T-helper 1 cell (primary cell): ENCODE measurements around the gene CHST15.
"Not testable (repeated sequence)": the region's sequence is repeated elsewhere in the genome, so short reads cannot be mapped to it uniquely, and the experiment has no call there.

Source experiments
- DNase-seq, 5 donors: peaks; one replicate each; pipeline ENCODE4 v3.0.0-alpha.2; 2012 to 2020

CHST15 gene

DNA sequence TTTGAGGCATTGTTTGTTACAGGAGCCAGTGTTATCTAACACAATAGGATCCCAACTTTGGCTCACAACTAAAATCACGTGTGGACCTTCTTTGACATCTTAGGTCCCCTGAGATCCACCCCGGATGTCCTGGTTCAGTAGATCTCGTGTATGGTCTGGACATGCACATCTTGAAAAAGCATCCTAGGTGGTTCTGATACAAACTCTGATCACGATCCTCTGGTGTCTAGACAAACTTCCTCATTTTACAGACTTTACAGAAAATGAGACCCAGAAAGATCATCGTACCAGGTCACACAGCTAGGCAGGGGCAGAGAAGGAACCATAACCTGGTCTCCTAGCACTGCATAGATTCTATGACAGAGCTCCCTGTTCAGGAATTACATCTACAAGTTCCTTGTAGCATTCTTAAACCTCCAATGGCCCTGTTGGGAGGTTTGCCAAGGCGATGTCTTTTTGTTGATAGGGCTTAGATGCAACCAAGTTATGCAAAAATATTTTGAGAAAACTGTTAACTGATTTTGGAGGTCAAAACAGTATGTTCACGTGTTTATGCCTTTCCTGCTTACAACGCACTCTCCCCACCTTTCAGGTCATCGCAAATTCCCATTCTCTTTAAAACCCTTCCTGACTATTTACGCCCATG, 30.8 kb upstream of the CHST15 start:
- DNase-seq, result no peak

DNA sequence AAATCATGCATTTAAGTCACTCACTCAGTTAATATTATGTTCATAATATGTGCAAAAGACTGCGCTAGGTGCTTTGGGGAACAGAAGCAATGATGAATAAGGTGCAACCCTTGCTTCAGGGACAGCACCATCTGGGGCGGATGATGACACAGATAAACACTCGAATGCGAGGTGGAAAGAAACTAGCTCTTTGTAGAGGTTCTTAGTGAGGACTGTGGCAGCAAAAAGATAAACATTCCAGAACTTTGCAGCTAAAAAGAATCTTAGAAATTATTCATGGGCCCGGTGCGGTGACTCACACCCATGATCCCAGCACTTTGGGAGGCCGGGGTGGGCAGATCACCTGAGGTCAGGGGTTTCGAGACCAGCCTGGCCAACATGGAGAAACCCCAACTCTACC, 29.8 kb upstream of the CHST15 start:
- DNase-seq, result no peak

DNA sequence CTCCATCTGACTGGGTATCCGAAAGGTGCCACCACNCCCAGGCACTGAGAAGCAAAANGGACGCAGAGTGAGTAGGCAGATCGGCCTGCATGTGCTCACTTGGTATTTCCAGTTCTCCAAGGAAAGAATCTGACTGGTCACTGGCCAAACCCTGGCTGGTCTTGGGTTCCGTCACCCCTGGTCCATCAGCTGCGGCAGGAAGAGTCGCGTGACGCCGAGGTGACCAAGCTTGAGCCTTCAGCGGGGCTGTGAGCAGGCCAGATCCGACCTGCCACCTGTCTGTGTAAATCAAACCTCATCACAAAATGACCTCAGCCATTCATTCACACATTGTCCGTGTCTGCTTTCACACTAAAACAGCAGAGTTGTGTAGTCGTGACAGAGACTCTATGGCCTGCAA, 28.8 kb upstream of the CHST15 start:
- no peak for DNase-seq

DNA sequence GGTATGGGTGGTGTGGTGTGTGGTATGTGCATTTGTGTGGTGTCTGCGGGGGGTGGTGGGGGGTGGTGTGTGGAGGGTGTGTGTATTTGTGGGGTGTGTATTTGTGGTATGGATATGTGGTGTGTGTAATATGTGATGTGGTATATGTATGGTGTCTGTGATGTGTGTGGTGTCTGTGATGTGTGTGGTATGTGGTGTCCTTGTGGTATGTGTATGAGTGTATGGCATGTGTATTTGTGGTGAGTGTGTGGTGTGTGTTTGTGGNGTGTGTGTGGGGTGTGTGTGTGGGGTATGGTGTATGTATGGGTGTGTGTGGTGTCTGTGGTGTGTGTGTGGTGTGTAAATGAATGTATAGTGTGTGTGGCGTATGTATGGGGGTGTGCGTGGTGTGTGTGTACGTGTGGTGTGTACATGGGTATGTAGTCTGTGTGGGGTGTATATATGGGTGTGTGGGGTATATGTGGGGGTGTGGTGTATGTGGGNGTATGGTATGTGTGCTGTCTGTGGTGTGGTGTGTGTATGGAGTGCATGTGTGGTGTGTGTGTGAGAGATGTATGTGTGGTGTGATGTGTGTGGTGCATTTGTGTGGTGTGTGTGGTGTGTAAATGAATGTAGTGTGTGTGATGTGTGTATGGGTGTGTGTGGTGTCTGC, 27.1 kb upstream of the CHST15 start:
- no peak for DNase-seq

DNA sequence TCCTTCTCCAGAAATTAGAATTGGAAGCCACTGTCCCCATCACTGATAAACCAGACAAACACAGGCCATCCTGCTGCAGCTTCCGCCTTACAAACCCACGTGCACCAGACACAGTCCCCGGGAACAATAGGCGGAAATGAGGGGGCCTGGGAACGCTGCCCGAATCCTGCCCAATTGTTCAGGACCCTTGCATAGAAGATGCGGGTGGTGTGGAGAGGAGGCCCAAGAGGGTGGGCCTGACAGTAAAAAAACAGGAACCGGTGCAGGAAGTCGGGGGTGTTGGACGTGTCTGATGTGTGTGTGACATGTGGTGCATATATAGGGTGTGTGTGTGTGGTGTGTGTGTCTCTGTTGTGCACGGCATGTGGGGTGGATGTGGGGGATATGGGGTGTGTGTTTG, 26.5 kb upstream of the CHST15 start:
- DNase-seq, result no peak

DNA sequence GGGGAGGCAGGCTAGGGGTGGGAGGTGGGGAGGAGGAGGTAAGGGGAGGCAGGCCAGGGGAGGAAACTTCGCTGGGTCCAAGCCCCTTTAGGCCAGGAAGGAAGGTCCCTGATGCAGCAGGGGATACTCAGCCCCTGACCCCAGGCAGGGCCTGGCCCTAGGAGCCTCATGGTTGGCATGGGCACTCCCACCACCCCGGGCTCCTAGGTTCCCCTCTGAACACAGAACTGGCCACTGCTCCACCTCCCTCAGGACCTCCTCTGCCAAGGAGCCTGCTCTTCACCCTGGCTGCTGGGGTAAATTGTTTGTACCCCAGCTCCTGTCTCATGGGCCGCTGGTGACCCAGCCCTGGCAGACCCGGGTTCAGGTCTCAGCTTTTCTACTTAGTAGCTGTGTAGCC, 25.8 kb upstream of the CHST15 start:
- no peak for DNase-seq

DNA sequence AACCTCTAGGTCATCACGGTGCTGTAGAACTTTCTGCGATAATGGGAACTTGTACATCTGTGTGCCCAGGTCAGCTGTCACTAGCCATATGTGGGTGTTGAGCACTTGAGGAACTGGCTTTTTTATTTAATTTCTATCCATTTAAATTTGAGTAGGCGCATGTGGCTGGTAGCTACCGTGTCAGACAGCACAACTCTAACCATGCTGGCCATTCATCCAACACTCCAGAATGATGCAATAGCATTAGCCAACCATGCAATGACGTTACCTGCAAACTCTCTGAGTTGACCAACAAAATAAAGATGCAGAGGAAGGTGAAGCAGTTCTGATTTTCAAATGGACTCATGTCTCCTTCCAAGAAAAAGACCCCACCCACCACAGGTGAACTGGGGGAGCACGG, 24.4 kb upstream of the CHST15 start:
- DNase-seq, result no peak

DNA sequence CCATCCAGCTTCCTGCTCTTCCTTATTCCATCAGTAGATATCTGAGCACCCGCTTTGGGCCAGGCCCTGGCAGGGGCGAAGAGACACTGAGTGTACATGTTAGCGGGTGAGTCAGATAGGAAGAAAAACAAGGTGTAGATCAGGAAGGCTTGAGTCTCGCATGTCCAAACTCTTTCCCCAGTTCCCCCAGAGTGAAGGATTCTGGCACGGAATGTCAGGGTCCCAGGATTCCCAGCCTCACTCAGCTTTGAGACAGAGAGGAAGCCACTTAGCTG, 24.1 kb upstream of the CHST15 start:
- no peak for DNase-seq

DNA sequence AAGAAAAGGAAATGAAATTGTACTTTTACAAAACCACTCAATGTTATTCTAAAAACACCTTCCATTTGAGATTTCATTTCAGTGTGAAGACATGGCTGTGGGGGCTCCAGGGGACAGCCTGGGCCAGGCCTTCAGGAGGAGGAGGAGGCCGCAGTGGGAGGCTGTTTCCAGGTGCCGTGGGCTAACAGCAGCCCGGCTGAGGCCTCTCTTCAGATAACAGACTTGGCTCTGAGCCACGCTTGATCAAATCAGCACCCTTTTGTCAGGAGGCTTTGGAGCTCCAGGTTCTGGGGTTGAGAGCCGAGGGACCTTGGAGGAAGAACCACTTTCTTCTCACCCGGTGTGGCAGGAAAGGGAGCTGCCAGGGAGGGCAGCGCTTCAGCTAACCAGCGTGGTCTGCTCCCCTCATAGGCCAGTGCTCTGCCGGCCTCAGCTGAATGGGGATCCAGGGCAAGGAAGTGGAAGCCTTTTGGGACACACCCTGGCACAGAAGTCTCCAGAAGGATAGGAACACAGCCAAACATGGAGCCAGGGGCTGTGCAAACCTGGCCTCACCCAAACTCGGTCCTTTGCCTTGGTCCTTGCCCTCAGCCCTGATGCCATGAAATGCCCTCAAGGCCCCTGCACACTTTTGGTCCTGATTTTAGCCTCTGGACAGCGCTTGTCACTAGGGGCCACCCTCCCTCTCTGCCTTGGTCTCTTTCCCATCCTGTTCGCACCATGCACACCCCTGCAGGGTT, 23.5 kb upstream of the CHST15 start:
- no peak for DNase-seq

DNA sequence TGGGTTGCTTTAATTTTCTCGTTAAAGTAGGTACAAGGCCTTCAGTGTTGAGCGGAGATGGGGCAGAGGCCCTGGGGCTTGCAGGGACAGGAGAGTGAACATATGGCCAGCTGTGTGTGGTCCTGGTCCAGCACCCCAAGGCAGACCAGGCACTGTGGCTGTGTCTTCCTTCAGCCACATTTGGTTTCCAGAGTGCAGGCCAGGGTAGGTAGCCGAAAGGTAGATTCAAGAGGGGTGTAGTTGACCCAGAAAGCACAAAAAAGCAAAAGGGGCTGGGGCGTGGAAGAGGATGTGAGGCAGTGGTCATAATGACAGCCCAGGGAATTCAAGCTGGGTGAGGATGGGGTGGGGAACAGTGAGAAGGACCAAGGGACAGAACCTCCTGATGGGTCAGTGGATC, 21.3 kb upstream of the CHST15 start:
- no peak for DNase-seq

DNA sequence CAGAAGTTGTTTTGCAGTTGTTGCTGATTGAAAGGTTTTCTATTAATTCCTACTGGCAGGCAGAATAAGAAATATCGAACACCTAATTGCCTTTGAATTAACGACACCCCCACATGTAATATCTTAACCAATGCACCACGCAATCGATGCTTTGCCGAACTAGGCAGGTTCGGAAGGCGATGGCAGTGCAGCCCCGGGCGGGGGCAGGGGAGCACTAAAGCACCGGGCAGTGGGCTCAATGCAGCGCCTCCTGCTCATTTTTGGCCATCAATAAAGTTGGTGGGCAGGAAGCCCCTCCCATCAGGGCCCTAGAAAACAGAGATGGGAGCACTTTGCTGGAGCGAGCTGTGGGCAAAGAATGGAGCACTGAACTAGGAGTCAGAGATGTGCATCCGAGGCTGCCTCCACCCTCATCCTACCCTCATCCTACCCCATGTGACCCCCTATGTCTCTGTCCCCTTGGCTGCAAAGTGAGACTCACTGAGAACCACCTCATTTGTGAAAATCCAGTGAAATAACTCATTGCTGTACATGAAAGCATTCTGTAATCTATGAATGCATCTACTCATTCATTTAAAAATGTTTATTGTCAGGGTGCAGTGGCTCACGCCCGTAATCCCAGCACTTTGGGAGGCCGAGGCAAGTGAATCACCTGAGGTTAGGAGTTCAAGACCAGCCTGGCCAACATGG, 19.6 kb upstream of the CHST15 start:
- DNase-seq, result no peak

DNA sequence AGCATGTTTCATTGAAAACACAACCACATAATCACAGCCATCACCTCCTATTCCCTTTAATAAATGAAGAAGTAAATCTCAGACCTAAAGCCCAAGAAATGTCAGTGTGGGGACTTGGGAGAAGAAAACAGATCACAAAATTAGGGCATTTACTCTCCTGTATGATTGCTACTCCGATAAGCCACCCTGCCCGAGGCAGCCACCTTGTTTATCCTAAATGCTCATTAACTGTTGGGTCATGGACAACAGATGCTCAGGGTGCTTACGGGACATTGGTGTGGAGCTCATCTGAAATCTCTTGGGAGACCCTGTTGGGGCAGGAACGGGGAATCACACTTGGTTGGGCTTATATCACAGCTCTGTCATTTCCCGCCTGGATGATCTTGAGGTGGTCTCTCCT, 17.5 kb upstream of the CHST15 start:
- DNase-seq, result no peak

DNA sequence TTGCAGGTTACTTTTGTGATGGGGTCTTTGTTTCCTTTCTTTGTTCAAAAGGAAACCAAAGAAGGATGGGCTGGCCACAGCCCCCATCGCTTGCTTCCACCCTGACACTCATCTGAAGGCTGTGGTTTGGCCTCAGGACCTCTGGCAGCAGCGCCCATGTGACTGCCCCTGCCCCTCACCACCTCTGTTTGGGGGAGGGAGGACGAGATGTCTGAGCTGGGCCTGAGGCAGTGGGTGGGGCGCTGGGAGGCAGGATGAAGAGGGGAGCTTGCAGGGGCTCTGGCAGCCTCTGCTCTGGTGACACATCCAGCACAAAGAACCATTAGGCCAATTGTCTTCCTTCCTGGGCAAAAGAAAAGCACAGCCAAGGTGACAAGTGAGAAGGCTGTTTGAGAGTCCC, 15.9 kb upstream of the CHST15 start:
- DNase-seq, result no peak

DNA sequence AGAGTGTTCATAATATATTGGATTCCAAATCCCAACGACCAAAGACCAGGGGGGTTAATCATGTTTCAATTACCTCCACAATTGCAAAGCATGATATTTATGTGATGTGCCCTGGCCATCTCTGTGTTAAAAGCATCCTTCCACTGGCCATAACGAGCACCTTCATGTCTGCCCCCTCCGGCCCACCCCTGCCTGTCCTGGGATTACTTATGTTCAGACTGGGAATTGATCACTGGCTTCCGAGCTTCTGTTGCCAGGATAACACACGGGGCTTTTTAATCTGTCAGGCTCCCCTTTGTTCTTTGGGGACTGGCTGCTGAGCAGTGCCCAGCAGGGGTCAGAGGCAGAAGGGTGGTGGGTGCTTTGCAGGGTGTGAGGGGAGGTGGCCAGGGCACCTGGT, 13.7 kb upstream of the CHST15 start:
- no peak for DNase-seq

DNA sequence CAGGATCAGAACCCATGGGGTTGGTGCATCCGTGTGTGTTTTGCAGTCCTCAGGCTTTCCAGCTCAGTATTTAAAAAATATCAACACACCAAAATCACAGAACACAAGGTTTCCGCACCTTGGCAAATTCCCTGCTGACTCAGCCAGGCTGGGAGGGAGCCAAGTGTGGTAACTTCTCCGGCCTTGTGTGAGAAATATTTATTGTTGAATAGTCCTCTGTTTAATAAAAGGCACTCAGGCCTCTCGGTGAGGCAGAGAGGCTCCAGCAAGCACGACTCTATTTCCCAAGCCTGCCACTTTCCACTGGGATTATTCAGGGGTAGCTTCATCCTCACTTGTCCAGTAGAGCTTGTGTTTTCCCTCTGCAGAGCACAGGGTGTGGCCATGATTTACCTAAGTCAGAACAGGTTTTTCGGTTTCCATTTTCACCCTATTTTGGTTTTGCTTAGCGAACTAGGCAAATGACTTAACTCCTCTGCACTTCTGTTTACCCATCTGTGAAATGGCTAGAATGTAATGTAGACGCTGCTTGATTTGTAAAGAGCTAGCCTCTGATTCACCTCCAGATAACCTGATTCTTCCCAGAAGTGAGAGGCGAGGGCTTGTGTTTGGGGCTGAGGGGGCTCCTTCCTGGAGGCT, 13.0 kb upstream of the CHST15 start:
- DNase-seq, result no peak

DNA sequence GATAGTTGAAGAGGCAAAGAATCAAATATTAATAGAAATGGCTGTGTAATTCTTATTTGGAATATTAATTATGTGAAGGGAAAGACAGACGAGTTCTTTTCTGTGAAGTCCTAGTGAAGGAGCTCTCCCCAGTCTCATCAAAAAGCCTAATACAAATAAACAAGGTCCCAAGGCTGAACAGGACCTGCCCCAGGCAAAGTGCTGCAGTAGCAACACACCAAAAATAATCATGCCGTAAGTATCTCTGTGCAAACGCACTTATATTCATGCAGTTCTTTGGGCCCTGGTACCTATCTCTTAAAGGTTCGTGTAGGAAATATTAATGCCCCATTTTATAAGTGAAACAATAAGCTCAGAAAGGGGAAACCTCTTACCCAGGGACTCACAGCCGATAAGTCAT, 12.2 kb upstream of the CHST15 start:
- no peak for DNase-seq

DNA sequence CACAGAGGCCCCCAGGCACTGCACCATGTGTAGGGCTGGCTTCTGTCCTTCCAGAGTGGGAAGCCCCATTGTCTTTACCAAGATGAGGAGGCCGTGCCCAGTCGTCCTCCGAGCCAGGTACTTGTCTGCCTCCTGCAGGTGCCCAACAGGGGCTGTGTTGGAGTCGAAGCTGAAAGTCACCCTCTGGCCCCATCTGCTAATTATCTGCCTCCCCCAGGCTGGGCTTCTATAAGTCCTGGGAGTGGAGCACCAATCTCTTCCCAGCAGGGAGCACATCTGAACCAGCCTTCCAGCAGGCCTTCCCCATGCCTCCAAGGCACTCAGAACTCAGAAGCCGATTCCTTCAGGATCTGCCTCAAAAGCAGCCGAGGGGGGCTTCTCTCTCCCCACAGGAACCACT, 11.6 kb upstream of the CHST15 start:
- DNase-seq, result no peak

DNA sequence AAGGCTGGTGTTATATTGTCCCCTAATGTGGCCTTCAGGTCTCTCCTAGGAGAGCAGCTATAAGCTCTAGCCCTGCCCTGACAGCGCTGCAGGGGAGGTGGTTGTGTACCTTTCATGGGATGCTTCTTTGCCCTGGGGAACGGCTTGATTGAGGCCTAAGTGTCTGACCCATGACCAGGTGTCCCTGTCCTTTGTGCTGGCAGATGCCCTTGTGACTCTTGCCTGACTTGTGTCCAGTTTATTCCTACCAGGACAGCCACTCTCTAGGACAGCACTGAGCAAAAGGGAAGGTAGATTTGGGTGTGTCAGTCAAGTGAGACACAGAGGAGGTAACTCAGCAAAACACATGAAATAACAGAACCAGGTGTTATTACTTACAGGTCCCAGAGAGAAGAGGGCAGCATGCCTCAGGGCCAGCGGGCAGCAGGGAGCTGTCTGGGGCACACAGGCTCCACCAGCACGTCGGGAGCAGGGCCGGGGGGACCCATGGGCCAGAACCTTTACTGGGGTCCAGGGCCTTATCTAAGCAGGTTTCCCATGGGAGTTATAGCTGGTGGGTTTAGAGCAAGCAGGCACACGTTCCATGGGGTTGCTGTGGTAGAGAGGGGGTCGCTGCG, 10.7 kb upstream of the CHST15 start:
- no peak for DNase-seq

DNA sequence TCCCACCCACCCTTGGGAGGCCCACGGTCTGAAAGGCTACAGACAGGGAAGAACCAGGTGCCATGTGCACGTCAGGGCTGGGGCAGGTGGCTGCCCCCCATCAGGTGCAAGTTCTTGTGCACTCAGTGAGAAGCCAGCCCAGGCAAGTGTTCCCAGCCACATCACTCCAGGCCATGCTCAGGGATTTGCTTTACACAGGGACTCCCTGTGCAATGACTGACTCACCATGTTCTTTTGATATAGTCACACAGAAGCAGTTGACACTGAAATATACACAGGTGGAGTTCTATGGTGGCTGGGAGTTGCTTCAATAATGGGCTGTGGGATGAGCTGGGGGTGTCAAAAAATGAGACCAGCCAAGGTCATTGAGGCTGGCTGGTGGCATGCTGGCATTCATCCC, 8.0 kb upstream of the CHST15 start:
- no peak for DNase-seq

DNA sequence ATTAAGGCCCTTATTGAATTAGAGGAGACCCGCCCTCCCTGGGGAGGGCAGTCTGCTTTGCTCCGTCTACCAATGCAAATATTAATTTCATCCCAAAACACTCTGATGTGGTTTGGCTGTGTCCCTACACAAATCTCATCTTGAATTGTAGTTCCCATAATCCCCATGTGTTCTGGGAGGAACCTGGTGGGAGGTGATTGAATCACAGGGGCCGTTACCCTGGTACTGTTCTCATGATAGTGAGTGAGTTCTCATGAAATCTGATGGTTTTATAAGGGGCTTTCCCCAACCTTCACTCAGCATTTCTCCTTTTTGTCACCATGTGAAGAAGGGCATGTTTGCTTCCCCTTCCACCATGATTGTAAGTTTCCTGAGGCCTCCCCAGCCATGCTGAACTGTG, 7.3 kb upstream of the CHST15 start:
- not testable (repeated sequence) for DNase-seq

DNA sequence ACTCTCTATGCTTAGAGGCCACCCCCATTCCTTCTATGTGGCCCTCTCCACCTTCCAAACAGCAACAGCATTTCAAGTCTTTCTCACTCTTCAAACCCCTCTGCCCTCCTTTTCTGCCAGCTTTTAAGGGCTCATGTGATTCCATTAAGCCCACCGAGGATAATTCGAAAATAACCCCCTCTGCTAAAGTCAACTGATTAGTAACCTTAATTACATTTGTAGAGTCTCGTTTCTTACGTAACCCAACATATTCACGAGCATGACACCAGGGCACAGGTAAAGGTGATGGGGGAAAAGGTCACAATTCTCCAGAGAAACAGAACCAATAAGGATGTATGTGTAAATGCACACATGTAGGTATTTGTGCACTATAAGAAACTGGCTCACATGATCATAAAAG, 6.7 kb upstream of the CHST15 start:
- no peak for DNase-seq

DNA sequence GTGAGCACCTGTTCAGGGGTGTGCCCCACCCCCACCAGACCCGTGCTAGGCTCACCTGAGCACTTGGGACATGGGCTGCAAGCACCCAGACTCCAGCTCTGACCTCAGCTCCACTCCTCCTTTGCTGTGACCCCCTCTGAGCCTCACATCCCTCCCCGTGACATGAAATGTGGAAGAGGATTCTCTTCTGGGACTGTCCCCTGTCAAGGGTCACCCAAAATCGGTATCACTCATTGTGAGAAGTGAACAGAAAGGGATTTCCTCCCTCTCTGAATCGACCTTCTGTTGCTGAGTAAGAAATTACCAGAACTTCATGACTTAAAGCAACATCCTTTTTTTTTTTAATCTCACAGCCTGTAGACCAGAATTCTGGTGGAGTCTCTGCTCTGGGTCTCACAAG, 6.2 kb upstream of the CHST15 start:
- DNase-seq, result no peak

DNA sequence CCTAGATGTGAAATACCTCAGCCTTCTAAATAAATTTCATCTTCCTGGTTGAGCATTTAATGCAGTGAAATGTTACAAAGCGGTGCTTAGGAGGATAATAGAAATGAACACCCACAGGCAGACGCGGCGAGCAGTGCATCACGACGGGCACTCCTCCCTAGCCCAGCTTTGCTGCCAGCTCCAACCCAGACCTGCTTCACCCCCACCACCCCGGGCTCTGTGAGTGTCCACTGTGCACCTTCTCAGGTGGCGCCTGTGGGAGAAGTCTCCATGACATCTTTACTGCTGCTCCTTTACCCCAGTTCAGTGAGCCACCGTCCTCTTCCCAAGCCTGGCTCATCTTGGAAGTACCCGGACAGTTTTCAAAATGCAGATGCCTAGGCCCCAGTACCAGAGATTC, 5.2 kb upstream of the CHST15 start:
- no peak for DNase-seq
